H9 (cell line): Measurements from ENCODE around the gene MPV17L2. TPM values are rescaled to one million over a fixed set of nuclear protein-coding genes. Genes with fewer than 3 reads are reported as not detected.

Experiments used
- DNase-seq: peaks from one replicate; pipeline ENCODE4 v3.0.0-alpha.2; 2017
- H2AFZ ChIP-seq: one replicate; pipeline ENCODE4 v1.6.1; 2013; ENCODE audit warnings: mild to moderate bottlenecking, low read length, control low read depth, moderate library complexity
- H2AK5ac ChIP-seq: 2 replicates; pipeline ENCODE4 v1.6.1; 2013; ENCODE audit warnings: low read length, control low read depth, mixed read lengths; ENCODE audit not compliant: insufficient read length
- H2BK120ac ChIP-seq: one replicate; pipeline ENCODE4 v1.6.1; 2013; ENCODE audit warnings: low read depth, mild to moderate bottlenecking, low read length, control low read depth, inconsistent platforms; ENCODE audit not compliant: poor library complexity, severe bottlenecking
- H2BK12ac ChIP-seq: 2 replicates; pipeline ENCODE4 v1.6.1; 2013; ENCODE audit warnings: low read length, control low read depth, mixed read lengths, low read depth; ENCODE audit not compliant: insufficient read length
- H2BK15ac ChIP-seq: 2 replicates; pipeline ENCODE4 v1.6.1; 2013; ENCODE audit warnings: low read depth, low read length, control low read depth
- H2BK20ac ChIP-seq: one replicate; pipeline ENCODE4 v1.6.1; 2013; ENCODE audit warnings: low read depth, mild to moderate bottlenecking, low read length, control low read depth, inconsistent platforms; ENCODE audit not compliant: poor library complexity, severe bottlenecking
- H2BK5ac ChIP-seq: 2 replicates; pipeline ENCODE4 v1.6.1; 2013; ENCODE audit warnings: low read length, control low read depth, mixed read lengths; ENCODE audit not compliant: insufficient read length
- H3K14ac ChIP-seq: 2 replicates; pipeline ENCODE4 v1.6.1; 2013; ENCODE audit warnings: low read length, control low read depth; ENCODE audit not compliant: insufficient read depth
- H3K18ac ChIP-seq: 2 replicates; pipeline ENCODE4 v1.6.1; 2013; ENCODE audit warnings: low read depth, mild to moderate bottlenecking, mixed read lengths, low read length, control low read depth; ENCODE audit not compliant: insufficient read length
- H3K23ac ChIP-seq: 2 replicates; pipeline ENCODE4 v1.6.1; 2013; ENCODE audit warnings: low read length, control low read depth, mixed read lengths, low read depth; ENCODE audit not compliant: insufficient read length
- H3K23me2 ChIP-seq: 2 replicates; pipeline ENCODE4 v1.6.1; 2013; ENCODE audit warnings: low read depth, mild to moderate bottlenecking, mixed read lengths, low read length, control low read depth; ENCODE audit not compliant: insufficient read length, poor library complexity, severe bottlenecking
- H3K27ac ChIP-seq: 2 replicates; pipeline ENCODE4 v1.5.1; 2013; ENCODE audit warnings: low read length, control low read depth, mixed read lengths, low read depth; ENCODE audit not compliant: insufficient read length
- H3K27me3 ChIP-seq: 2 replicates; pipeline ENCODE4 v1.6.1; 2013; ENCODE audit warnings: low read length, control low read depth, inconsistent platforms; ENCODE audit not compliant: insufficient read depth
- H3K4ac ChIP-seq: 2 replicates; pipeline ENCODE4 v1.6.1; 2013; ENCODE audit warnings: low read depth, mild to moderate bottlenecking, control low read depth, inconsistent platforms, low read length, moderate library complexity
- H3K4me1 ChIP-seq: 2 replicates; pipeline ENCODE4 v1.6.1; 2013; ENCODE audit warnings: low read length, control low read depth, inconsistent platforms; ENCODE audit not compliant: insufficient read depth
- H3K4me2 ChIP-seq: 2 replicates; pipeline ENCODE4 v1.6.1; 2013; ENCODE audit warnings: low read length, control low read depth, mixed read lengths; ENCODE audit not compliant: insufficient read length, insufficient read depth
- H3K56ac ChIP-seq: 2 replicates; pipeline ENCODE4 v1.6.1; 2013; ENCODE audit warnings: low read depth, mild to moderate bottlenecking, mixed read lengths, low read length, control low read depth; ENCODE audit not compliant: insufficient read length
- H3K79me1 ChIP-seq: 2 replicates; pipeline ENCODE4 v1.6.1; 2013; ENCODE audit warnings: low read depth, mild to moderate bottlenecking, moderate library complexity, low read length, control low read depth, inconsistent platforms; ENCODE audit not compliant: insufficient read depth, poor library complexity, severe bottlenecking
- H3K79me2 ChIP-seq: 2 replicates; pipeline ENCODE4 v1.6.1; 2013; ENCODE audit warnings: low read length, control low read depth, inconsistent platforms; ENCODE audit not compliant: insufficient read depth
- H3K9ac ChIP-seq: 2 replicates; pipeline ENCODE4 v1.6.1; 2013; ENCODE audit warnings: low read length, control low read depth, mixed read lengths; ENCODE audit not compliant: insufficient read length; ENCODE audit errors: extremely low read depth
- H3K9me3 ChIP-seq: one replicate; pipeline ENCODE4 v1.6.1; 2013; ENCODE audit warnings: low read depth, low read length, inconsistent platforms; ENCODE audit not compliant: control insufficient read depth
- H3T11ph ChIP-seq: one replicate; pipeline ENCODE4 v1.6.1; 2013; ENCODE audit warnings: mild to moderate bottlenecking, low read length, control low read depth, inconsistent platforms
- H4K20me1 ChIP-seq: one replicate; pipeline ENCODE4 v1.6.1; 2013; ENCODE audit not compliant: control insufficient read depth, insufficient read length, insufficient read depth
- H4K5ac ChIP-seq: 2 replicates; pipeline ENCODE4 v1.6.1; 2013; ENCODE audit warnings: low read depth, mild to moderate bottlenecking, mixed read lengths, low read length, control low read depth; ENCODE audit not compliant: insufficient read length
- H4K8ac ChIP-seq: replicated peaks from 2 replicates; pipeline ENCODE4 v1.6.1; 2013; ENCODE audit warnings: low read length, control low read depth, mixed read lengths, low read depth; ENCODE audit not compliant: insufficient read length
- H4K91ac ChIP-seq: 2 replicates; pipeline ENCODE4 v1.6.1; 2013; ENCODE audit warnings: low read depth, mild to moderate bottlenecking, moderate library complexity, mixed read lengths, low read length, control low read depth; ENCODE audit not compliant: insufficient read length
- H3K27ac Mint-ChIP-seq, 3 experiments: 2 replicates in 2 of 3; 3 replicates in 1 of 3; pipeline ENCODE4 v1.8.0; 2020 to 2021; ENCODE audit warnings: mixed read lengths in 3 of 3, mild to moderate bottlenecking in 1 of 3, moderate library complexity in 1 of 3
- H3K27me3 Mint-ChIP-seq: 2 replicates; pipeline ENCODE4 v1.8.0; 2021; ENCODE audit warnings: low read depth, mild to moderate bottlenecking, moderate library complexity, mixed read lengths
- H3K36me3 Mint-ChIP-seq, 3 experiments: 2 replicates in 2 of 3; 3 replicates in 1 of 3; pipeline ENCODE4 v1.8.0; 2020 to 2021; ENCODE audit warnings: low read depth in 3 of 3, mixed read lengths in 3 of 3; ENCODE audit not compliant: insufficient read depth in 1 of 3
- H3K4me1 Mint-ChIP-seq, 2 experiments: 2 replicates each; pipeline ENCODE4 v1.8.0; 2020; ENCODE audit warnings: mixed read lengths in 2 of 2
- H3K4me3 Mint-ChIP-seq, 2 experiments: 2 replicates in 1 of 2; 3 replicates in 1 of 2; pipeline ENCODE4 v1.8.0; 2020 to 2021; ENCODE audit warnings: mild to moderate bottlenecking in 2 of 2, mixed read lengths in 2 of 2, moderate library complexity in 1 of 2
- H3K9me3 Mint-ChIP-seq, 2 experiments: 2 replicates in 1 of 2; 3 replicates in 1 of 2; pipeline ENCODE4 v1.8.0; 2020; ENCODE audit warnings: mild to moderate bottlenecking in 2 of 2, mixed read lengths in 2 of 2, moderate library complexity in 1 of 2
- WGBS: extraction: QIAGEN DNeasy Blood & Tissue Kit; methylation state at CpG from one replicate; pipeline ENCODE4 v1.1.7; 2013; ENCODE audit warnings: missing lambda C conversion rate, low lambda C conversion rate, mixed read lengths; ENCODE audit not compliant: insufficient read length; ENCODE audit errors: extremely low coverage; 5-methylcytosine and 5-hydroxymethylcytosine counted together
- total RNA-seq: library from RNA; stranded (reverse); gene quantifications from 2 replicates; pipeline ENCODE4 v1.2.1, GENCODE V29; 2021
- TF ChIP-seq, protein P1 (sequence below): fragments of 200-600 bp; sonication (generic); conservative IDR thresholded peaks from 3 replicates; pipeline ENCODE4 v1.8.0; 2021; ENCODE audit warnings: antibody characterized with exemption, mild to moderate bottlenecking

MPV17L2 gene
- total RNA-seq, 1 experiment from 2014 or later = 26.4 TPM

DNA sequence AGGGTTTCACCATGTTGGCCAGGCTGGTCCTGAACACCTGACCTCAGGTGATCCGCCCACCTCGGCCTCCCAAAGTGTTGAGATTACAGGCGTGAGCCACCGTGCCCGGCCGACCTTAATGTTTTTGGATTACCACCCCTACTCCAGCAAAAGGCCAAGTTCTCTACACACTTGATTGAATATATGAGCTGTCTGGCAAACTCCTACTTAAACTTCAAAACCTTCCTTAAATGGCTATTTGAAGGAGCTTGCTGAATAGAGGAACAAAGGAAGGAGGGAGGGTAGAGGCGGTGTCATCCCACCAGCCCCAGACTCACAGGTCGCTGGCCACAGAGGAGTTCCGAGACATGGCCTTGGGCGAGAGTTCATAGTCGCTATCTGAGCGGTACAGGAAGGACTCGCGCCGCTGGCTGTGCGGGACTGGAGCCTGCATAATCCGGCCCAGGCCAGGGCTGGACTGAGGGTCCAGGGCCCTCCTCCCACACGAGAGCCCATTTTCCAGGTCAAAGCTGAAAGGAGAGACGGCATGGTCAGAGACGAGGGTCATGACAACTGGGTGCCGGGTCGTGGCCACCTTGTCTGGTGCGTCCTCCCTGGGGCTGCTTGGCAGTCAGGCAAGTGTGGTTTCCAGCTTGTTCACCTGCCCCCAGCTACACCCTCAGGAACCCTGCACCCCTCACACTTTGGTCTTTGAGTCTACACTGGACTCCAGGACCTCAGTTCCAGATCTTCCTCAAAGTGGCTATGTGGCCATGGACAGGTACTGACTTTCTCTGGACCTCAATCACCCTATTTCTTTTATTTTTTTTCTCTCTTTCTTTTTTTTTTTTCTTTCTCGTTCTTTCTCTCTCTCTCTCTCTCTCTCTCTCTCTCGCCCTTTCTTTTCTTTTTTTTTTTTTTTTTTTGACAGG lies 29.1 kb downstream of the MPV17L2 start:
- no peak overlapping the region for H3K14ac ChIP-seq
- H3K23ac ChIP-seq = no peak overlapping the region
- H3K23me2 ChIP-seq = peaks cover 4% of the 10 kb centered on the region
- H3K56ac ChIP-seq = no peak overlapping the region
- no peak overlapping the region for H4K91ac ChIP-seq
- TF ChIP-seq, protein P1, sequence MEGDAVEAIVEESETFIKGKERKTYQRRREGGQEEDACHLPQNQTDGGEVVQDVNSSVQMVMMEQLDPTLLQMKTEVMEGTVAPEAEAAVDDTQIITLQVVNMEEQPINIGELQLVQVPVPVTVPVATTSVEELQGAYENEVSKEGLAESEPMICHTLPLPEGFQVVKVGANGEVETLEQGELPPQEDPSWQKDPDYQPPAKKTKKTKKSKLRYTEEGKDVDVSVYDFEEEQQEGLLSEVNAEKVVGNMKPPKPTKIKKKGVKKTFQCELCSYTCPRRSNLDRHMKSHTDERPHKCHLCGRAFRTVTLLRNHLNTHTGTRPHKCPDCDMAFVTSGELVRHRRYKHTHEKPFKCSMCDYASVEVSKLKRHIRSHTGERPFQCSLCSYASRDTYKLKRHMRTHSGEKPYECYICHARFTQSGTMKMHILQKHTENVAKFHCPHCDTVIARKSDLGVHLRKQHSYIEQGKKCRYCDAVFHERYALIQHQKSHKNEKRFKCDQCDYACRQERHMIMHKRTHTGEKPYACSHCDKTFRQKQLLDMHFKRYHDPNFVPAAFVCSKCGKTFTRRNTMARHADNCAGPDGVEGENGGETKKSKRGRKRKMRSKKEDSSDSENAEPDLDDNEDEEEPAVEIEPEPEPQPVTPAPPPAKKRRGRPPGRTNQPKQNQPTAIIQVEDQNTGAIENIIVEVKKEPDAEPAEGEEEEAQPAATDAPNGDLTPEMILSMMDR = no peak
- no peak overlapping the region for H2BK12ac ChIP-seq
- H2BK15ac ChIP-seq = no peak overlapping the region
- no peak overlapping the region for H2BK5ac ChIP-seq
- no peaks in the 10 kb centered on the region for H3K79me2 ChIP-seq
- H4K20me1 ChIP-seq = no peaks in the 10 kb centered on the region
- H3K4me2 ChIP-seq = no peak overlapping the region
- H3K4me1 Mint-ChIP-seq = peaks cover 28 to 37% of the 10 kb centered on the region in 2 experiments
- H3K4me1 ChIP-seq = no peaks in the 10 kb centered on the region; the same call in 1 of the 2 replicates
- no peak overlapping the region for H2BK20ac ChIP-seq
- peaks cover 0 to 2% of the 10 kb centered on the region in 2 experiments; a peak in 1 of 5 replicates for H3K9me3 Mint-ChIP-seq
- H3K18ac ChIP-seq = no peak overlapping the region
- H3K9ac ChIP-seq = no peak overlapping the region
- WGBS = no CpG with 5 or more reads among the region's 25 CpGs
- H3K27ac Mint-ChIP-seq = no peak overlapping the region
- no peak overlapping the region for H4K5ac ChIP-seq
- no peak overlapping the region; a peak in 1 of 5 replicates for H3K4me3 Mint-ChIP-seq
- no peak overlapping the region for H2BK120ac ChIP-seq
- no peaks in the 10 kb centered on the region for H3K9me3 ChIP-seq
- H3K4ac ChIP-seq = no peak overlapping the region
- H3K36me3 Mint-ChIP-seq = no peaks in the 10 kb centered on the region; a peak in 1 of 7 replicates
- H2AK5ac ChIP-seq = no peak overlapping the region
- H2AFZ ChIP-seq = no peak overlapping the region
- H3T11ph ChIP-seq = no peak overlapping the region
- no peak overlapping the region for H3K27ac ChIP-seq
- DNase-seq = no peak
- peaks cover 26% of the 10 kb centered on the region for H3K27me3 Mint-ChIP-seq
- no peak overlapping the region for H4K8ac ChIP-seq
- H3K27me3 ChIP-seq = peaks cover 2% of the 10 kb centered on the region; the same call in 1 of the 2 replicates
- no peaks in the 10 kb centered on the region for H3K79me1 ChIP-seq
